Activated CD4-positive, alpha-beta T cell treated with anti-CD3 and anti-CD28 coated beads for 24 hours (primary cell): ENCODE data around the gene ACSL6.
"Not testable (repeated sequence)": the region's sequence is repeated elsewhere in the genome, so short reads cannot be mapped to it uniquely, and the experiment has no call there.

Experiments used
- DNase-seq, 2 donors: peaks; one replicate each; pipeline ENCODE4 v3.0.0-alpha.2; 2020; ENCODE audit warnings: low read depth in 2 of 2

The ACSL6 gene

DNA sequence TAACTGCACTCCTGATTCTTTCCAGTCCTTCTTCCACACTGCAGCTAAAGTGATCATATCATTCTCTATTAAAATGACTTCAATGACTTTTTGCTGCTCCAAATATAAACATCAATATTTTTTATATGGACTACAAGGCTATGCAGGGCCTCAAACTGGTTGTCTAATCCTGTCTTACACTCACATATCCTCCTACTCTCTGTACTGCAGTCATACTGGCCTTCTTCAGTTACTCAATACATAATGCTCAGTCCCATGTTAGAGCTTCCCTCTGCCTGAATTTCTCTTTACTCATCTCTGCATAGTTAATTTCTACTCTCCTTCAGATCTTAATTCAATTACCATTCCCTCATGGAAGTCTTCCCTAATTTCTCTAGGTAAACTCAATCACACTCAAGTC lies 69.4 kb downstream of the ACSL6 start:
- DNase-seq: no peak

DNA sequence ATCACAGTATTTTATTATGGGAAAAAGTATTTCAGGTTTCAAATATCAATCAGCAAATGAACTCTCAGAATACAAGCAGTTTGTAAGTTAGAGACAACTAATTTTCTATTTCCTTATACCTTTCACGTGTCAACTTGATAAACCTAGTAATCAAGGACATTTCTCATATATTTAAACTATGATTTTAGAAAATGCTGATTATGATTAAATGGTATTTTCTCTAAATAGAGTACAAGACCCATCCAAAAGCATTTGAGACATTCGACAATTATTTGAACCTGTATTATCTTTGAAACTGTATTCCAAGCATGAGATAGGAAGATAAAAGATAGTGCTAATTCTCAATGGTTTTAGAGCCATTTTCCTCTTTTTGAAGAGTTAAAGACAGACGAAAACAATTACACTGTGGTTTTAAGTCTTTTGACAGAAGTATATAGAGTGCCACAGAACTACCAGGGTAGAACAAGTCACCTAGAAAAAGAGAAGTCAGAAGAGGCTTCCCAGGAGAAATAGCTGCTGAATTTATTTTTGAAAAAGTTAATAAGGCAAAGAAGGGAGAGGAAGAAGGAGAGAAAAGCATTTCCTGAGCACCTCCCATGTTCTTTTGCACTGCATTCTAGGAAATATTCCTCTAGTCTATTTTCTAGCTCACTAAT lies 71.6 kb downstream of the ACSL6 start:
- no peak for DNase-seq

DNA sequence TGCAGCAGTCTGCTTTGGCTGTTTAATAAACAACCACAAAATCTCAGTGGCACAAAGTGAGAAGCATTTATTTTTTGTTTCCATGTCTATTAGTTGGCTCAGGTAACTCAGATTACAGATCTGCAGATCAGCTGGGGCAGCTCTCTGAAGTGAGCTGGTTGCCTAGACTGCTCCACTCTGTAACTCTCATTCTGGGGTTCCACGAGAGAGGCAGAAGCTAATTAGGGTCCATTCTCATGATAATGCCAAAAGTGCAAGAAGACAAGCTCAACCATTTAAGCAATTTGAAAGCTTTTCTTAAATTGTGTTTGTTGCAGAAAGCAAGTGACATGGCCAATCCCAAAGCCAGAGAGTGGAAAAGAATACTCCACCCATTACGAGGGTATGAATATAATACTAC lies 79.2 kb downstream of the ACSL6 start:
- DNase-seq: no peak

DNA sequence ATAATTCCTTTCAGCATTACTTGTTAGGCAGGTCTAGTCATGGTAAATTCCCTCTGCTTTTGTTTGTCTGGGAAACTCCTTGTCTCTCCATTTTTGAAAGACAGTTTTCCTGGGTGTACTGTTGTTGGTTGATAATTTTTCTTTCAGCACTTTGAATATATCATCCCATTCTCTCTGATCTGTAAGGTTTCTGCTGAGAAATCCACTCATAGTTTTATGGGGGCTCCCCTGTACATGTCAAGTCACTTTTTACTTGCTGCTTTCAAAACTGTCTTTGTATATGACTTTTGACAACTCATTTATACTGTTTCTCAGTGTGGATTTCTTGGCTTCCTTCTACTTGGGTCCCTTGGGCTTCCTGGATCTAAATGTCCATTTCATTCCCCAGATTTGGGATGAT lies 82.5 kb downstream of the ACSL6 start:
- no peak for DNase-seq

DNA sequence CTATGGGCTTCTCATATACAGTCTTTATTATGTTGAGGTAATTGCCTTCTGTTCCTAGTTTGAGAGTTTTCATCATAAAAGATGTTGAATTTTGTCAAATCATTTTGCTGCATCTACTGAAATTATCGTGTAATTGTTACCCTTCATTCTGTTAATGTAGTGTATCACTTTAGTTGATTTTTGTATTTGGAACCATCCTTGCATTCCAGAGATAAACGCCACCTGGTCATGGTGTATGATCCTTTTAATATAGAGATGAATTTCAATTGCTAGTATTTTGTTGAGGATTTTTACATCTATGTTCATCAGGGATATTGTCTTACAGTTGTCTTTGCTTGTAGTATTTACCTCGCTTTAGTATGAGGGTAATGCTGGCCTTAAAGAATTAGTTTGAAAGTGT lies 85.3 kb downstream of the ACSL6 start:
- DNase-seq: no peak

DNA sequence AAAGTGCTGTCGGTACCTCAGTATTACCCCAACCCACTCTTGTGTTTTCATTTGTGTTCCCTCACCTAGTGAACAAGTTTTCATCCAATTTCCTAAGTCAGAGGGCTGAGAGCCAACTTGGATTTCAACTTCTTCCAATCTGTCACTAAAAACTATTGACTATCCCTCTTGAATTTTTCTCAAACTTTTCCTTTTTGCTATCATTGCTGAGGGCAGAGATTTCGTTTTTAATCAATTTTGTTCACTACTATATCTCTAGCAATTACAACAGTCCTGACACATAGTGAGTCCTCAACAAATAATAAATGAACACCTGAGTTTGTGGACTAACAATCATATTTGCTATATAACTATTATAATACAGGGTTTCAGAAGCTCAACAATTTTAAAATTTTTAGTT lies 95.0 kb downstream of the ACSL6 start:
- no peak for DNase-seq

DNA sequence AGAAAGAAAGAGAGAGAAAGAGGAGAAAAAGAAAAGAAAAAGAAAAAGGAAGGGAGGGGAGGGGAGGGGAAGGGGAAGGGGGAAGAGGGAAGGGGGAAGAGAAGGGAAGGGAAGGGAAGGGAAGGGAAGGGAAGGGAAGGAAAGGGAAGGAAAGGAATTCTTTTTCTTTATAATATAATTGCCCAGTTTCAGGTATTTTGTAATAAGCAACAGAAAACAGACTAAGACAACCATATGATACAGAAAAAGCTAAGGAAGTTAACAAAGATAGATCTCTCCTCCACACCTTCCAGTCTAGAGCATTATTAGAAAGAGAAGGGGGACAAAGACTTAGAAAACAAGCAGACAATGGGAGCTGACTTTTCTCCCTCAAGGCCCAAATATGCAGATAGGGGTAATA lies 97.0 kb downstream of the ACSL6 start:
- no peak for DNase-seq

DNA sequence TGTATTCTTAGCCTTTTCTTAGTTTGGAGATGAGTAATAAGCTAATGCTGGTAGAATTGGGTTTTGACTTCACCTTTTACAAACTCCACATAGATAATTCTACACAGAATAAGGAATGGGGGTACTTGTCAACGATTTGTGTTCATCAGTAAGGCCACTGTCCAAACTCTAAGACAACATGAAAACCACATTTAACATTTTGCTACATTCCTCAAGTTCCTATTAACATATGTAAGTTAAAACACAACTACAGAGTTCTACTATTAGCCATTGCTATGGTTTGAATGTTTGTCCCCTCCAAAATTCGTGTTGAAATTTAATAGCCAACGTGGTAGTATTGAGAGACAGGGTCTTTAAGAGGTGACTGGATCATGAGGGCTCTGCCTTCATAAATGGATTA lies 97.9 kb downstream of the ACSL6 start:
- no peak for DNase-seq

DNA sequence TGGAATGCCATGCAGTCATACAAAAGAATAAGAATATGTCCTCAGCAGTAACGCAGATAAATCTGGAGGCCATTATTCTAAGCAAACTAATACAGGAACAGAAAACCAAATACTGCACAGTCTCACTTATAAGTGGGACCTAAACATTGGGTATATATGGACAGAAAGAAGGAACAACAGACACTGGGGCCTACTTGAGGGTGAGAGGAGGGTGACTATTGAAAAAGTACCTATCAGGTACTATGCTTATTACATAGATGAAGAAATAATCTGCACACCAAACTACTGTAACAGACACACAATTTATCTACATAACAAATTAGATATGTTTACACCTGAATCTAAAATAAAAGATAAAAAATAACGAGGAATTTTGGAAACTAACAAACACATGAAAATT lies 104.8 kb downstream of the ACSL6 start:
- DNase-seq: no peak

DNA sequence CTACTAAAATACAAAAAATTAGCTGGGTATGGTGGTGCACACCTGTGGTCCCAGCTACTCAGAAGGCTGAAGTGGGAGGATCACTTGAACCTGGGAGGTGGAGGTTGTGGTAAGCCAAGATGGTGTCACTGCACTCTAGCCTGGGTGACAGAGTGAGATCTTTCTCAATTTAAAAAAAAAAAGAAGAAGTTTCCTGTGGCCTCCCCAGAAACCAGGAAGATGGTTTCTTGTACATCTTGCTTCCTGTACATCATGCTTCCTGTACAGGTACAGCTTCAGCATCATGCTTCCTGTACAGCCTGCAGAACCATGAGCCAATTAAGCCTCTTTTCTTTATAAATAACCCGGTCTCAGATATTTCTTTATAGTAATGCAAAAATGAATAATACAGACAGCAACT lies 109.2 kb downstream of the ACSL6 start:
- not testable (repeated sequence) for DNase-seq
